ENCODE data around the gene RPF1.

DNA sequence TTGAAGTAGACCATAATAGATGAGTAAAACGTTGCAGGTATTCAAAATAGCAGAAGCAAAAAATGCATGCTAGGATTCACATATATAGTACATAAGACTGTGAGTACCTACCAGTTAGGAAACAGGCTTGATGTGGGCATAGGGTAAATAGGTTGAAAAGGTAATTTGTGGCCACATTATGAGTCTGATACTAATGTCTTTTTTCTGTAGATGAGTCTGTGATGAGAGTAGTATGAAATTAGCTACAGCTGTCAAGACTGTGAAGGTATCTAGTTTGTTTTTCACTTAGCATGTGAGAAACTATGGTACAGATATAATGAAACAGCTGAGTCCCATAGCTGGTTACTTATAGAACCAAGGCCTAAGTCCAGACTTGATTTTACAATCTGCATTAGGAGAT lies 14.7 kb downstream of the RPF1 start:
- TF ChIP-seq, protein P1, sequence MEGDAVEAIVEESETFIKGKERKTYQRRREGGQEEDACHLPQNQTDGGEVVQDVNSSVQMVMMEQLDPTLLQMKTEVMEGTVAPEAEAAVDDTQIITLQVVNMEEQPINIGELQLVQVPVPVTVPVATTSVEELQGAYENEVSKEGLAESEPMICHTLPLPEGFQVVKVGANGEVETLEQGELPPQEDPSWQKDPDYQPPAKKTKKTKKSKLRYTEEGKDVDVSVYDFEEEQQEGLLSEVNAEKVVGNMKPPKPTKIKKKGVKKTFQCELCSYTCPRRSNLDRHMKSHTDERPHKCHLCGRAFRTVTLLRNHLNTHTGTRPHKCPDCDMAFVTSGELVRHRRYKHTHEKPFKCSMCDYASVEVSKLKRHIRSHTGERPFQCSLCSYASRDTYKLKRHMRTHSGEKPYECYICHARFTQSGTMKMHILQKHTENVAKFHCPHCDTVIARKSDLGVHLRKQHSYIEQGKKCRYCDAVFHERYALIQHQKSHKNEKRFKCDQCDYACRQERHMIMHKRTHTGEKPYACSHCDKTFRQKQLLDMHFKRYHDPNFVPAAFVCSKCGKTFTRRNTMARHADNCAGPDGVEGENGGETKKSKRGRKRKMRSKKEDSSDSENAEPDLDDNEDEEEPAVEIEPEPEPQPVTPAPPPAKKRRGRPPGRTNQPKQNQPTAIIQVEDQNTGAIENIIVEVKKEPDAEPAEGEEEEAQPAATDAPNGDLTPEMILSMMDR (IDR thresholded peaks at IDR 0.05; ENCODE audit: poor library complexity), result no peak
- TF ChIP-seq EZH2 (IDR thresholded peaks at IDR 0.05; ENCODE audit: borderline replicate concordance), result no peak

Measured in hepatocyte (in vitro differentiated cells).